Activated CD4-positive, alpha-beta T cell treated with anti-CD3 and anti-CD28 coated beads, Interleukin-2, amount 50 U/mL, for 16 hours (primary cell): ENCODE measurements around the gene ATG16L2.

ENCODE experiments used
- DNase-seq: peaks from one replicate; pipeline ENCODE4 v3.0.0-alpha.2; 2020

ATG16L2 gene

DNA sequence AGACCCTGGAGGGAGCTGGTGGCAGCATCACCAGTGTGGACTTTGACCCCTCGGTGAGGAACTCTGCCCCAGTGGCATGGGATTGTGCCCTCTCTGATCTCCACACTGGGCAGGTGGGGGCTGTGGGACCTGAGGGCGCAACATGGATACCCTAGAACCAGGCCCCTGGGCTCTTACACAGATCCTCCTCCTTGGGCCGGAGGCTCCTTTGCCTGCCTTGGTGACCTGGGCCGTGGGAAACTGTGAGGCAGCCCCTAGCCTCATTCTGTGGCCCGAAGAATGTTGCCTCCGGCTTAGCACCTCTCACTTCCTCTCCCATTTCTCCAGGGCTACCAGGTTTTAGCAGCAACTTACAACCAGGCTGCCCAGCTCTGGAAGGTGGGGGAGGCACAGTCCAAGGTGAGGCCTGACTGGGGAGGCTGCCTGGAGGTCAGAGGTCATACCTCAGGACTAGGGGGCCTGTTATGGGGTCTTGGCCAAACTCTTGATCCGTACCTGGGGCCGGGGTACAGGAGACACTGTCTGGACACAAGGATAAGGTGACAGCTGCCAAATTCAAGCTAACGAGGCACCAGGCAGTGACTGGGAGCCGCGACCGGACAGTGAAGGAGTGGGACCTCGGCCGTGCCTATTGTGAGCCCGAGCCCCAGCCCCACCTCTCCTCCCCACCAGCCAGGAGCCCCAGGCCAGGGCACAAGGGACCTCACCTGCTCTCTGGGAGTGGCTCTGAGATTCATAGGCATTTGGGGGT is 12.2 kb downstream of the ATG16L2 start:
- DNase-seq: no peak

DNA sequence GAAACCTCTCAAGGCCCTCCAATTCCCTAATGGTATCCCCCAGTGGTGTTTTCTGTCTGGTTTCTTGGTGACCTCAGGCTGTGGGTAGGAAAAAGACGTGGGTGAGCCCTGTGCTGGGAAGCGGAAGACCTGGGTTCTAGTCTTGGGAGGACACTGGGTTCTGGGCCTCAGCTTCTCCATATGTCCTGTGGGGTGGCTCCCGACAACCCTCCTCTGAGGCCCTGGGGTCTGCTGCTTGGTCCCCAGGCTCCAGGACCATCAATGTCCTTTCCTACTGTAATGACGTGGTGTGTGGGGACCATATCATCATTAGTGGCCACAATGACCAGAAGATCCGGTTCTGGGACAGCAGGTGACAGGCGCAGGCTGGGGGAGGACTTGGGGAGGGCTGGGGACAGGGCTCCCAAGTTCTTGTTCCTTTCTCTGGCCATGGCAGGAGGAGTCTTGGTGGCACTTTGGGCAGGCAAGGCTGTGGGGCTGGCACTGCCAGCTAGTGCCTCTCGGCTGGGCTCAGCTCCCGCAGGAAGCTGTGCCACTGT is 12.8 kb downstream of the ATG16L2 start:
- no peak for DNase-seq

- peak; percentile 45 for DNase-seq
These were observed 13.4 kb downstream of the ATG16L2 start for GRCh38 chr11:72827656-72828055.

DNA sequence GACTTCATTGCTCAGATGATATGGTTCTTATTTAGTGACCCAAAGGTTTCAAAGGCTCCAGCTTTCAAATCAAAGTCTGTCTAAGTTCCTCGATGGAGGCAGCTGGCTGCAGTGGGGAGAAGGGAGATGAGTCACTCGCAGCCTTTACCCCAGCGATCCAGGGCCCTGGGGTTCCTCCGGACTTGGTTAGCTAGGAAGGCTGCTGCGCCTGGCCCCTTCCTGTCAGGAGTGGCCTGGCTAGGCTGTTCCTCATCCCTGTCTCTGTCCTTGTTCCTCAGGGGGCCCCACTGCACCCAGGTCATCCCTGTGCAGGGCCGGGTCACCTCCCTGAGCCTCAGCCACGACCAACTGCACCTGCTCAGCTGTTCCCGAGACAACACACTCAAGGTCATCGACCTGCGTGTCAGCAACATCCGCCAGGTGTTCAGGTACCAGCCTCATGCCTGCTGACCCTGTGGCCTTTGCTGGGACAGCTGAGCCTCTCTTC is 13.9 kb downstream of the ATG16L2 start:
- no peak for DNase-seq

GRCh38 chr11:72828692-72829101 is 14.5 kb downstream of the ATG16L2 start:
- DNase-seq: no peak

- DNase-seq: no peak
These were observed 15.0 kb downstream of the ATG16L2 start for GRCh38 chr11:72829178-72829577.

DNA sequence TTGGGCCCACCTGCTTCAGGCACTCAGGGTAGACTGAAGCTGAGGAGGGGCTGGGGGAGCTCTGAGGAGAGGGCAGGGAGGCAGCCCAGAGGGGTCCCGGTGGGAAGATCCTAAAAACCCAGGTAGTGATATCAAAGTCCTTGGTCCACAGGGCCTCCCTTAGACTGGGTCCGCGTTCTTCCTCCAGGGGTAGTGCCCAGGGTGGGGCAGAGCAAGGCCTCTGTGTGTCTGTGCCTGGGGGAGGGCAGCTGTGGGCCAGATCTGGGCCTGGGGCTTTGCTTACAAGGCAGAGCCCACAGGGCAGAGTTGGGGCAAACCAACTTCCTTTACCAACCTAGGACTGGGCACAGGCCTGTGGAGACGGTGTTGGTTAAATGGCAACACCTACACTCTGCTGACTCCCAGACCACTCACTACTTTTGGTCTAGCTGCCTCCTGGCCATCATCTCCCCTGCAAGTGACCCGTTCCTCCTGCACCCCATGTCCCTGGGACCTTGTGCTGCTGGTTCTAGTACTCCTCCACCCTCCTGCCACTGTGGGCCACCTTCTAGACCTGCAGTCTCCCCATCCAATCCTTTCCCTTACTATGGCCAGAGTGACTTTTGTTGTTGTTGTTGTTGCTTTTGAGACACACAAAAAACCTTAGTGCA is 15.8 kb downstream of the ATG16L2 start:
- DNase-seq: no peak

- DNase-seq: no peak
These were observed 17.5 kb downstream of the ATG16L2 start for GRCh38 chr11:72831521-72832300.

DNA sequence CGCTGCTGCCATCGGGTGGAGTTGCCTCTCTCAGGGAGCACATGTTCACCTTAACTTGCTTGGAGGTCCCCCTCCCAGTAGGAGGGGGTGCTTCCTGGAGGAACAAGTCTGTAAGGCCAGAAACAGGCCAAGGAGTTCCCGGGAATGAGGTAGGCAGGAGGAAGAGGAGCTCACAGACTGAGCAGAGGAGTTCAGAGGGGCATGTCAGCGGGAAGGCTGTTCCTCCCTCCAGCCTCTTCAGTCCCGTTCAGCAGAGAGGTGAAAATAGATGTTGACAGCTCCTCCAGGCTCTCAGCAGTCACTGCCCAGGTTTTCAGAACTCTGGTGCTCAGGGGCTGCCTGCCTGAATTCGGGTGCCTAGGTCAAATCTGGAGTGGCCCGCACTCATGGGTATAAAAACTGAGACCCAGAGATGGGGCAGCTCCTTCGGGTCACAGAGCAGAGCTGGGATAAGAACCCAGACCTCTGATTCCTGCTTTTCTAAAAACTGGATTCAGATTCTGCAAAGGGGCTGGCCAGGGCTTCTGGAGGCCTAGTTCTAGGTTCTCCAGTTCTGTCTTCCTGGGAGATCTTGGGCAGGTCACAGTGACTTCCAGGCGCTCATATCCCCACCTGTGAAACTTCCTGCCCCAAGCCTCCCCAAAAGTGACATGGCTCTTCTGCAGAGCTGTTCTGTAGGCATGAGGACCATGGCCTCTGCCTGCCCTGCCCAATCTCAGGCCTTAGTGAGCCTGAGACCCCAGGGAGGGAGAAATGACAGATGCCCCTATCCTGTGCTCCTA is 18.3 kb downstream of the ATG16L2 start:
- no peak for DNase-seq

- DNase-seq: no peak
These were observed 19.0 kb downstream of the ATG16L2 start for GRCh38 chr11:72833083-72833733.

- DNase-seq: no peak
These were observed 19.7 kb downstream of the ATG16L2 start for GRCh38 chr11:72833811-72834493.

- DNase-seq: no peak
These were observed 20.7 kb downstream of the ATG16L2 start for GRCh38 chr11:72834905-72835304.

DNA sequence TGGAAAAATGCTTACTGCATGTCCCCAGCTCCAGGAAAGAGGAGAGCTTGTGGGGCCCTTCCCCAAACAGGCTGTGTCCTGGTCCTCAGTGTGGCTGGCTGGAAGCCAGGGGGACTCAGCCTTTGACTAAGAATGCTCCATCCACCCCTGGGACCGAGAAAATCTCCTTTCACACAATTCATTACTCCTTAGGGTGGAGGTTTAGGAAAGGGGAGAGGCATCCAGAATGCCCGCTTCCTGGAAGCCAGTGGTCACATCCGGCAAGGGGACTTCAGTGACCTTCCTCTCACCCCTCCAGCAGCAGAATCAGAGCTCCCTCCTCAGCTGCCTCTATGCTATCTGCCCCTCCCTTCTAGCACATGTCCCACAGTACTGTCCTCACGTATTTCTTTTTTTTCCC is 21.9 kb downstream of the ATG16L2 start:
- DNase-seq: no peak

DNA sequence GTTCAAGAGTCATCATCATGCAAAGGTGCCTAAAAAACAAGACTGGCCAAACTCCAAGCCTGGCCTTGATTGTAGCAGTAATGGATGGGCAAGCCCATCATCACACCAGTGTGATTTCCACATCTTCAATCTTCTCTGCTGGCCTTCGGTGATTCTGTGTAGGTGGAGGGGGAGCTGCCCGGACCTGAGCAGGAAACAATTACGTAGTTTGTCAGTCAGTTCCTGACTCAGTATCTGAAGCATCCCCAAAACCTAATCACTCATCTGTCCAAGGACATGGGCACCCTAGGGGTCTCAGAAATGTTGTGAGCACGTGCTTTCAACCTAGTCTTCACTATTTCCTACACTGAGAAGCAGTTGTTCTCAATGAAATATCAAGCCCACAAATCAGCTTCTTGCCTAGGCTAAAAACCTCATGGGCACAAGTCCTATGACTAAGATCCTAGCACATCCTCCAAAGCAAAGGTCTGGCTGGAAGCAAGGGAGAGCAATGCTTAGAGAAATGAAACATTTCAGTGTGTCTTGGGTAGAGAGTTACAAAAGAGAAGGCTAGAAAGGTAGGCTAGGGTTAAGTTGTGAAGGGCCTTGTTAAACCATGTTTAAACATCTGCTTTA is 24.6 kb downstream of the ATG16L2 start:
- no peak for DNase-seq

- no peak for DNase-seq
These were observed 26.6 kb downstream of the ATG16L2 start for GRCh38 chr11:72840780-72841179.

- DNase-seq: no peak
These were observed 27.2 kb downstream of the ATG16L2 start for GRCh38 chr11:72841397-72841796.

DNA sequence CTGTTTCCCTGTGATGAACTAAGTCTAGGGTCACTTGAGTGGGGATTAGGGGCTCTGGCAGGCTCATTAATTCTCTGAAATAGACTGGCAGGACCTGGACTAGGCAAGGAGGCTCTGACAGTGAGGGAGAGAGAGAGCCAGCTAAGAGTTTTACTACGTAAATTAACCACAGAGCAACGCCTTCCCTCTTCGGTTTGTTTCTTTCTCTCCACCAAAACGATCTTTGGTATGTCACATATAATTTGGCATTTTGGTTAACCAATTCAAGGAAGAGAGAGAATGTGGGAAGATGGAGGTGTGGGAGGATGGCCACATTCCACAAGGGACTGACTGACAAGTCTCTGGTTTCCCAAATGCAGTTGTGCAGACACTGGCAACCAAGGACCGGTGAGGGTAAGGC is 27.9 kb downstream of the ATG16L2 start:
- DNase-seq: no peak

GRCh38 chr11:72842653-72843330 is 28.6 kb downstream of the ATG16L2 start:
- no peak for DNase-seq

GRCh38 chr11:72844356-72844755 is 30.1 kb downstream of the ATG16L2 start:
- DNase-seq: no peak

- peak; percentile 43 for DNase-seq
These were observed 34.7 kb downstream of the ATG16L2 start for GRCh38 chr11:72848846-72849466.
